ENCODE data around the gene TASOR.

DNA sequence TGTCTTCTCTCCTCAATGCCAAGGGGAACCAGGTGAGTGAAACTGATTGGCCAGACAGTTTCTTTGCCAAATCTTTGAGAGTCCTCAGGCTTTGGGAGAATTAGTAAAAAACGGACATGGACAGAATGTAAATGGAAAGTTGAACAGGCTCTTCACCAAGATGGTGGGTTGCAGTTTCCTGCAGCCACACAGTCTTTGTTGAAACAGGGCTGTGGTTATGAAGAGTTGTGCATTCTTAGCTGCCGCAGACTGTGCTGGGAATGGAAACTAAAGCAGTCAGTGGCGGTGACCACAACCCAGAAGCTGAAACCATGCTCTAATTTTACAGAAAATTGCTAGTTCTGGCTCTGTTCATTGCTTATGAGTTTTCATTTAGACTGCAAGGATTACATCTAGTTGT, 42.1 kb upstream of the TASOR start:
- TF ChIP-seq, protein P1, sequence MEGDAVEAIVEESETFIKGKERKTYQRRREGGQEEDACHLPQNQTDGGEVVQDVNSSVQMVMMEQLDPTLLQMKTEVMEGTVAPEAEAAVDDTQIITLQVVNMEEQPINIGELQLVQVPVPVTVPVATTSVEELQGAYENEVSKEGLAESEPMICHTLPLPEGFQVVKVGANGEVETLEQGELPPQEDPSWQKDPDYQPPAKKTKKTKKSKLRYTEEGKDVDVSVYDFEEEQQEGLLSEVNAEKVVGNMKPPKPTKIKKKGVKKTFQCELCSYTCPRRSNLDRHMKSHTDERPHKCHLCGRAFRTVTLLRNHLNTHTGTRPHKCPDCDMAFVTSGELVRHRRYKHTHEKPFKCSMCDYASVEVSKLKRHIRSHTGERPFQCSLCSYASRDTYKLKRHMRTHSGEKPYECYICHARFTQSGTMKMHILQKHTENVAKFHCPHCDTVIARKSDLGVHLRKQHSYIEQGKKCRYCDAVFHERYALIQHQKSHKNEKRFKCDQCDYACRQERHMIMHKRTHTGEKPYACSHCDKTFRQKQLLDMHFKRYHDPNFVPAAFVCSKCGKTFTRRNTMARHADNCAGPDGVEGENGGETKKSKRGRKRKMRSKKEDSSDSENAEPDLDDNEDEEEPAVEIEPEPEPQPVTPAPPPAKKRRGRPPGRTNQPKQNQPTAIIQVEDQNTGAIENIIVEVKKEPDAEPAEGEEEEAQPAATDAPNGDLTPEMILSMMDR (IDR thresholded peaks at IDR 0.05; ENCODE audit: low read length) = no peak
- no peak for TF ChIP-seq EZH2 (optimal IDR thresholded peaks at IDR 0.05; ENCODE audit: low read depth, low read length)

All from MM.1S (cell line).